Dermis blood vessel endothelial cell (primary cell): ENCODE measurements around the gene LRRC41. TPM values are rescaled to one million over a fixed set of nuclear protein-coding genes. Genes with fewer than 3 reads are reported as not detected.
"Not testable (repeated sequence)": the region's sequence is repeated elsewhere in the genome, so short reads cannot be mapped to it uniquely, and the experiment has no call there.

Source experiments
- DNase-seq: peaks from one replicate; pipeline ENCODE4 v3.0.0; 2010
- total RNA-seq: library from RNA; depleted of rRNA; stranded (reverse); fragments of >200 nt; gene quantifications from 2 replicates; pipeline ENCODE4 v1.2.3, GENCODE V29; 2014

LRRC41 gene
- total RNA-seq, 1 donor from 2014 or later = 76.6 TPM

GRCh38 chr1:46325285-46326076, 22.1 kb upstream of the LRRC41 start:
- DNase-seq = not testable (repeated sequence)

GRCh38 chr1:46322191-46322590, 18.8 kb upstream of the LRRC41 start:
- DNase-seq = not testable (repeated sequence)

- DNase-seq = not testable (repeated sequence)
These were observed 16.8 kb upstream of the LRRC41 start for GRCh38 chr1:46319960-46320914.

- DNase-seq = not testable (repeated sequence)
These were observed 15.9 kb upstream of the LRRC41 start for GRCh38 chr1:46319301-46319700.

GRCh38 chr1:46317323-46317722, 13.9 kb upstream of the LRRC41 start:
- no peak for DNase-seq

- DNase-seq = no peak
These were observed 12.4 kb upstream of the LRRC41 start for GRCh38 chr1:46315669-46316403.

- no peak for DNase-seq
These were observed 6.9 kb upstream of the LRRC41 start for GRCh38 chr1:46310321-46310720.

- no peak for DNase-seq
These were observed 6.2 kb upstream of the LRRC41 start for GRCh38 chr1:46309401-46310159.

GRCh38 chr1:46306159-46306530, 2.7 kb upstream of the LRRC41 start:
- DNase-seq = no peak

GRCh38 chr1:46303872-46304326, 483 bp upstream of the LRRC41 start:
- DNase-seq = peak; percentile 34

- DNase-seq = peak; percentile 54
These were observed 777 bp downstream of the LRRC41 start for GRCh38 chr1:46302641-46303037.

- DNase-seq = peak; percentile 71
These were observed 1.4 kb downstream of the LRRC41 start for GRCh38 chr1:46301808-46302640.

- no peak for DNase-seq
These were observed 2.0 kb downstream of the LRRC41 start for GRCh38 chr1:46301406-46301807.

- peak; percentile 66 for DNase-seq
These were observed 2.6 kb downstream of the LRRC41 start for GRCh38 chr1:46300673-46301405.

GRCh38 chr1:46298387-46298786, 5.0 kb downstream of the LRRC41 start:
- DNase-seq = no peak

GRCh38 chr1:46295306-46295705, 8.1 kb downstream of the LRRC41 start:
- no peak for DNase-seq

- DNase-seq = no peak
These were observed 13.4 kb downstream of the LRRC41 start for GRCh38 chr1:46289976-46290375.

GRCh38 chr1:46289134-46289494, 14.3 kb downstream of the LRRC41 start:
- no peak for DNase-seq

GRCh38 chr1:46288485-46289133, 14.8 kb downstream of the LRRC41 start:
- DNase-seq = peak; percentile 56
